ENCODE results near the gene PRMT3.
"Not testable (repeated sequence)": the region's sequence is repeated elsewhere in the genome, so short reads cannot be mapped to it uniquely, and the experiment has no call there.

PRMT3 gene

GRCh38 chr11:20511982-20512381 is 124.5 kb downstream of the PRMT3 start:
- DNase-seq (ENCODE audit: low read depth in 2 of 2), result no peak

DNA sequence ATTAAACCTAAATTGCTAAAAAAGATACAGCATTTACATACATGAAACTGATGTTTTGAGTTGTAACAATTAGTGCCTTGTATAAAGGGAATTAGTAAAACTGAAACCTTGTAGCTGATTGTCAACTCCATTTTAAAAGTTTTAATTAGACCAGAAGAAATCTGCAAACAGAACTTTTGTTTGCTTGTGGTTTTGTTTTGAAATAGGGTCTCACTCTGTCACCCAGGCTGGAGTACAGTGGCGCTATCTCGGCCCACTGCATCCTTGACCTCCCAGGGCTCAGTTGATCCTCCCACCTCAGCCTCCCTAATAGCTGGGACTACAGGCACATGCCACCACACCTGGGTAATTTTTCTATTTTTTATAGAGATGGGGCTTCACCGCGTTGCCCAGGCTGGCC is 125.4 kb downstream of the PRMT3 start:
- no peak for DNase-seq (ENCODE audit: low read depth in 2 of 2)

GRCh38 chr11:20518323-20518834 is 130.9 kb downstream of the PRMT3 start:
- no peak for DNase-seq (ENCODE audit: low read depth in 2 of 2)

DNA sequence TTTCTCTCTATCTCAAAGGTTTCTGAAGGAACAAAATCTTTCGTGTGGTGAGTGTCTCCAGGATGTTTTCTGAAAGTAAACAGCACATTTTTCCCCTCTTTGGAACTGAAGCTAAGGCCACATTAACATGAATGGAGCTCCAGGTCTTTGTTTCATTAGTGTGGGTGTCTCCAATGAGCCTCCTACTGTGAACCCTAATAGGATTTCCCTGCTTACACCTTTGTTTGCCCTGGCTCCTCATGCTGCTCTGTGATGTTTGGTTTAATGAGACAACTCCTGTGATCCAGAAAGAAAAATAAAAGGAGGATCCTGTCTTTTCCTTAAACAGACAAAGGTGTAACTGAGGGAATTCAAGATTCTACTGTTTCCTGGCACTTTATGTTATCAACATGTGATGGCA is 135.0 kb downstream of the PRMT3 start:
- no peak for DNase-seq (ENCODE audit: low read depth in 2 of 2)

- no peak for DNase-seq (ENCODE audit: low read depth in 2 of 2)
These were observed 142.2 kb downstream of the PRMT3 start for GRCh38 chr11:20529757-20530156.

DNA sequence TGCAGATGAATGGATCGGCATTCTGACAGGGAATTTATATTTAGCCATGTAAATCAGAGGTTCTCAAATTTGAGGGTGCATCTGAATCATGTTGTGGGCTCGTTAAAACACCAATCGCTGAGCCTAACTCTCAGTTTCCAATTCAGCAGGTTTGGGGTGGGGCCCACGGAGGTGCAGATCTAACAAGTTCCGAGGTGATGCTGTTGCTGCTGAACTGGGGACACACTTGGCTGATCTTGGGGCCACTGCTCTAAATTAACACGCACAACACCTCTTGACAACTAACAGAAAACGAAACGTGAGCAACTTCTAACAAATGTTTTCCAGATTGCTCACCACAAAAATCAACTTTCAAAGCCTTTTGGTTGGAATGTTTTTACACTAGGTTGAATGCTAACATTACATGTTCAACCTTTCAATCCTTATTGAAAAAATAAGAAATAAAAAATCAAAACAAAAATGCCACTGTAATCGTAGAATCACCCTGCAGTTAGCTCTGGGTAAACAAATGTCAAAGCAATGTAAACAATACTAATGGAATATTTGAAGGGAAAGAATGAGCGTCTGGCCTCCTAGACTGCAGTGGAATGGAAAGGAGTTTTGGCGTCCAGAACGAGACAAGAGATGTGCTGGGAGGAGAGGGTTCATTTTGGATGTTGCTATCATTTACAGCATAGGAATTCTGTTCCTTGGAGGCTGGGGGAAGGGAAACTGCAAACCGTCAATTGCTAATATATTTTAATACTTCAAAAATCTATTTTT is 143.6 kb downstream of the PRMT3 start:
- DNase-seq (ENCODE audit: low read depth in 2 of 2), result no peak

DNA sequence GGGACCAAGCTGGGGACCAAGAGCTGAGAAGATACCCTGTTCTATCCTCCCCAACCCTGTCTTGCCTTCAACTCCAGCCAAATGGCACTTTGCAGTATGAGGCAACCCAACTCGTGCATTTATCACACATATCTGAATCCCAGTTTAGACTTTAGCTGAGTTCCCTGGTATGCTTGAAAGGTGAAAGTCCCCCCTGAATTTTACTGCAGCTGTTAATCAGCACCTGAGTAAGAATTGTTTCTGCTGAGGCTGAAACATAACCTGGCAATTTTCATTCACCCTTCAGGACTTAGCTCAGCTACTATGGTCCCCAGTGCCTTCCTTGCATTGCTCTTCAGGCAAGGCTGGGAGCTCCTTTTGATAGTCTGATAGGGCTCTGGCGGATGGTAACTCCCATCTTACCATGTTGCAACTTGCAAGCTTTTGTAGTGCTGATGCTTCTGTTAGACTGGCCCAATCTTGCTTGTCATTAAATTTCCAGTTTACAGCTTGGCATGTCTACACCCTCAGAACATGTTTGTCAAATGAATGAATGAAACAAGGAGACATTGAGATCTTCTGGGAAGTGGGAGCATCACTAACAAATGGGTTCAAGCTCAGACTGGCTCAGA is 147.9 kb downstream of the PRMT3 start:
- DNase-seq (ENCODE audit: low read depth in 2 of 2), result no peak

DNA sequence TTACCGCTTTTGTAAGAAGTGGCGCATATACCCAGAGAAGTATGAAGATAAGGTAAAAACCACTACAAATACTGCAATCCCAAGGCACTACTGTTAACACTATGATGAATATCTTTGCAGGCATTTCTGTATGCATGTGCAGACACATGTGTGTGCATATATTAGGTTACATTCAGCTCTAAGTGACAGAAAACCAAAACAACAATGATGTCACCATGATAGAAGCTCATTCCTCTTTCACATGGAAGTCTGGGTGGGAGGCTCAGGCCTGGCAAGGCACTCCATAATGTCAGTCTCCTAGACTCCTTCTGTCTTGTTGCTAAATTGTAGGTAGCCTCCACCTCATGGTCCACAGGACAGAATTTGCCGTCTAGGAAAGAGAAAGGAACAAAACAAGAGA is 148.8 kb downstream of the PRMT3 start:
- no peak for DNase-seq (ENCODE audit: low read depth in 2 of 2)

GRCh38 chr11:20536784-20537183 is 149.3 kb downstream of the PRMT3 start:
- DNase-seq (ENCODE audit: low read depth in 2 of 2), result no peak

DNA sequence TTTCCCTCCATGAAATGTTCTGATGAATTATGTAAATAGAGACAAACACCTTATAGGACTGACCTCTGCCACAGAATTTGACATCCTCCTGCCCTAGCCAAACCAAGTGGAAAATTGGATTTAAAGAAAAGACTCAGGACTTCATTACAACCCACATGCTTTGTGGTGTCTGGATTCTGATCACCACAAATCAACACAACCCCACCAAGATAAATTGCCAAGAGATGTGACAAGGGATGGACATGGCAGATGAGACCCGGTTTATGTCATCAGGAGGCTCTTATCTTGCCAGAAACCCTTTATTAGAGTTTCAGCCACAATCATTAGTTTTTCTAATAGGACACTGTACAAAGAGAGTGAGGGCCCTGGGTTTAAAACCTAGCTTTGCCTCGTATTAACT is 154.0 kb downstream of the PRMT3 start:
- DNase-seq (ENCODE audit: low read depth in 2 of 2), result no peak

- DNase-seq (ENCODE audit: low read depth in 2 of 2), result no peak
These were observed 157.2 kb downstream of the PRMT3 start for GRCh38 chr11:20544603-20545237.

GRCh38 chr11:20547411-20547810 is 159.9 kb downstream of the PRMT3 start:
- DNase-seq (ENCODE audit: low read depth in 2 of 2), result no peak

- DNase-seq (ENCODE audit: low read depth in 2 of 2), result no peak
These were observed 163.6 kb downstream of the PRMT3 start for GRCh38 chr11:20551096-20551495.

- DNase-seq (ENCODE audit: low read depth in 2 of 2), result no peak
These were observed 168.3 kb downstream of the PRMT3 start for GRCh38 chr11:20555783-20556182.

DNA sequence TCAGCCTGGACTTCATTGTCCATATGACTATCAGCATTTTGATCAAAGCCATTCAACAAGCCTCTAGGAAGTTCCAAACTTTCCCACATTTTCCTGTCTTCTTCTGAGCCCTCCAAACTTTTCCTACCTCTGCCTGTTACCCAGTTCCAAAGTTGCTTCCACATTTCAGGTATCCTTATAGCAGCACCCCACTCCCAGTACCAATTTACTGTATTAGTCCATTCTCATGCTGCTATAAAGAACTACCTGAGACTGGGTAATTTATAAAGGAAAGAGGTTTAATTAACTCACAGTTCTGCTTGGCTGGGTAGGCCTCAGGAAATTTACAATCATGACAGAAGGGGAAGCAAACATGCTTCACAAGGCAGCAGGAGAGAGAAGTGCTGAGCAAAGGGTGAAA is 168.9 kb downstream of the PRMT3 start:
- DNase-seq (ENCODE audit: low read depth in 2 of 2), result not testable (repeated sequence)

- DNase-seq (ENCODE audit: low read depth in 2 of 2), result no peak
These were observed 171.2 kb downstream of the PRMT3 start for GRCh38 chr11:20558741-20559140.

All from stimulated activated CD8-positive, alpha-beta memory T cell treated with anti-CD3 and anti-CD28 coated beads, Interleukin-2, amount 100 ng/mL, for 1 hour (primary cell).